NT2/D1 (cell line): Measurements from ENCODE around the gene RNU6-1.

Experiments used
- DNase-seq: peaks from one replicate; pipeline ENCODE4 v3.0.0-alpha.2; 2011; ENCODE audit warnings: low read depth, low spot score
- H3K27me3 ChIP-seq: 2 replicates; pipeline ENCODE4 v1.6.0; 2011; ENCODE audit warnings: mild to moderate bottlenecking; ENCODE audit not compliant: insufficient read length, insufficient read depth
- H3K36me3 ChIP-seq: 2 replicates; pipeline ENCODE4 v1.6.1; 2011; ENCODE audit warnings: mild to moderate bottlenecking, low read length, mixed read lengths; ENCODE audit not compliant: insufficient read depth, insufficient read length
- H3K4me1 ChIP-seq: 2 replicates; pipeline ENCODE4 v1.5.1; 2011; ENCODE audit not compliant: insufficient read depth, insufficient read length
- H3K4me3 ChIP-seq: 2 replicates; pipeline ENCODE4 v1.5.1; 2011; ENCODE audit warnings: low read depth; ENCODE audit not compliant: insufficient read length
- H3K9ac ChIP-seq: 2 replicates; pipeline ENCODE4 v1.6.0; 2011; ENCODE audit warnings: low read depth; ENCODE audit not compliant: insufficient read length
- H3K9me3 ChIP-seq: 2 replicates; pipeline ENCODE4 v1.5.1; 2011; ENCODE audit warnings: mild to moderate bottlenecking, low read length; ENCODE audit not compliant: insufficient read depth
- SUZ12 ChIP-seq: IDR thresholded peaks from 2 replicates; pipeline ENCODE4 v1.6.1; 2011; ENCODE audit not compliant: insufficient read length, insufficient read depth; ENCODE audit errors: extremely low read depth
- YY1 ChIP-seq: IDR thresholded peaks from 2 replicates; pipeline ENCODE4 v1.6.1; 2011; ENCODE audit not compliant: insufficient read length, insufficient read depth
- ZNF274 ChIP-seq: IDR thresholded peaks from 2 replicates; pipeline ENCODE4 v1.6.1; 2011; ENCODE audit warnings: mild to moderate bottlenecking, low read depth, low read length

RNU6-1 gene

GRCh38 chr15:67822537-67823313 is 17.1 kb downstream of the RNU6-1 start:
- DNase-seq: no peak
- Histone ChIP-seq H3K4me3 (peak overlapping the region; percentile 4), H3K27me3 (peaks cover 98% of the 10 kb centered on the region), H3K9me3 (peaks cover 5% of the 10 kb centered on the region; the same call in 1 of the 2 replicates), H3K4me1 (peaks cover 19% of the 10 kb centered on the region), H3K9ac (no peak overlapping the region), H3K36me3 (no peaks in the 10 kb centered on the region)
- TF ChIP-seq SUZ12: peak; percentile 98
- no peak for TF ChIP-seq YY1

- no peak overlapping the region for H3K4me3 ChIP-seq
- no peak for TF ChIP-seq YY1
- no peak for TF ChIP-seq ZNF274
- no peak for TF ChIP-seq SUZ12
- H3K9ac ChIP-seq: no peak overlapping the region
- no peak for DNase-seq
- H3K4me1 ChIP-seq: peaks cover 19% of the 10 kb centered on the region
- H3K36me3 ChIP-seq: no peaks in the 10 kb centered on the region
- peaks cover 97% of the 10 kb centered on the region for H3K27me3 ChIP-seq
- H3K9me3 ChIP-seq: peaks cover 5% of the 10 kb centered on the region; the same call in 1 of the 2 replicates
Measured at GRCh38 chr15:67821784-67822440, 17.9 kb downstream of the RNU6-1 start.

- H3K9me3 ChIP-seq: peaks cover 6% of the 10 kb centered on the region; the same call in 1 of the 2 replicates
- DNase-seq: no peak
- peak; percentile 8 for TF ChIP-seq SUZ12
- TF ChIP-seq ZNF274: no peak
- H3K36me3 ChIP-seq: no peaks in the 10 kb centered on the region
- no peak overlapping the region for H3K4me3 ChIP-seq
- peaks cover 93% of the 10 kb centered on the region for H3K27me3 ChIP-seq
- no peak overlapping the region for H3K9ac ChIP-seq
- peaks cover 18% of the 10 kb centered on the region for H3K4me1 ChIP-seq
Measured at GRCh38 chr15:67820992-67821783, 18.7 kb downstream of the RNU6-1 start.

GRCh38 chr15:67820122-67820991 is 19.5 kb downstream of the RNU6-1 start:
- Histone ChIP-seq H3K36me3 (no peaks in the 10 kb centered on the region), H3K27me3 (peaks cover 84% of the 10 kb centered on the region), H3K4me3 (no peak overlapping the region), H3K9ac (no peak overlapping the region), H3K9me3 (peaks cover 11% of the 10 kb centered on the region; the same call in 1 of the 2 replicates), H3K4me1 (peaks cover 14% of the 10 kb centered on the region)
- no peak for DNase-seq
- TF ChIP-seq YY1 (no peak), SUZ12 (no peak), ZNF274 (no peak)

GRCh38 chr15:67819636-67820035 is 20.2 kb downstream of the RNU6-1 start:
- Histone ChIP-seq H3K9ac (no peak overlapping the region), H3K4me1 (peaks cover 14% of the 10 kb centered on the region), H3K36me3 (no peaks in the 10 kb centered on the region), H3K27me3 (peaks cover 78% of the 10 kb centered on the region), H3K9me3 (peaks cover 14% of the 10 kb centered on the region; the same call in 1 of the 2 replicates), H3K4me3 (no peak overlapping the region)
- TF ChIP-seq ZNF274 (no peak), SUZ12 (no peak), YY1 (no peak)
- no peak for DNase-seq

GRCh38 chr15:67818464-67818863 is 21.4 kb downstream of the RNU6-1 start:
- H3K36me3 ChIP-seq: no peaks in the 10 kb centered on the region
- H3K4me3 ChIP-seq: no peak overlapping the region
- no peak for DNase-seq
- peaks cover 14% of the 10 kb centered on the region; the same call in 1 of the 2 replicates for H3K9me3 ChIP-seq
- H3K9ac ChIP-seq: no peak overlapping the region
- H3K4me1 ChIP-seq: peaks cover 5% of the 10 kb centered on the region
- H3K27me3 ChIP-seq: peaks cover 66% of the 10 kb centered on the region
- no peak for TF ChIP-seq SUZ12
- no peak for TF ChIP-seq ZNF274
- TF ChIP-seq YY1: no peak
